Trophoblast cell (in vitro differentiated cells and primary cell): Measurements from ENCODE around the gene THAP3.

Experiments
- DNase-seq, 2 donors: peaks; one replicate each; pipeline ENCODE4 v3.0.0-alpha.2; 2016
- H2AFZ ChIP-seq: 2 replicates; pipeline ENCODE4 v1.6.1; 2013; ENCODE audit warnings: low read length, moderate library complexity, mild to moderate bottlenecking; ENCODE audit not compliant: insufficient read depth, poor library complexity
- H2AK5ac ChIP-seq: 2 replicates; pipeline ENCODE4 v1.6.1; 2013; ENCODE audit warnings: mild to moderate bottlenecking, low read length
- H2BK120ac ChIP-seq: 2 replicates; pipeline ENCODE4 v1.6.1; 2013; ENCODE audit warnings: low read length, mild to moderate bottlenecking, moderate library complexity; ENCODE audit not compliant: insufficient read depth, poor library complexity
- H2BK12ac ChIP-seq: 2 replicates; pipeline ENCODE4 v1.6.1; 2013; ENCODE audit warnings: mild to moderate bottlenecking, low read length, moderate library complexity
- H2BK5ac ChIP-seq: 2 replicates; pipeline ENCODE4 v1.6.1; 2013; ENCODE audit warnings: low read length, low read depth, moderate library complexity, mild to moderate bottlenecking; ENCODE audit not compliant: poor library complexity
- H3K14ac ChIP-seq: 2 replicates; pipeline ENCODE4 v1.6.1; 2013; ENCODE audit warnings: mild to moderate bottlenecking, low read length
- H3K18ac ChIP-seq: 2 replicates; pipeline ENCODE4 v1.6.1; 2013; ENCODE audit warnings: mild to moderate bottlenecking, low read length
- H3K23ac ChIP-seq: 2 replicates; pipeline ENCODE4 v1.6.1; 2013; ENCODE audit warnings: low read length
- H3K27ac ChIP-seq: 2 replicates; pipeline ENCODE4 v1.5.1; 2013; ENCODE audit warnings: low read depth, mild to moderate bottlenecking, inconsistent platforms, low read length, moderate library complexity
- H3K27me3 ChIP-seq: 2 replicates; pipeline ENCODE4 v1.6.1; 2013; ENCODE audit warnings: inconsistent platforms, mild to moderate bottlenecking, low read length, moderate library complexity; ENCODE audit not compliant: insufficient read depth
- H3K36me3 ChIP-seq, 2 experiments: 1 replicate in 1 of 2; 2 replicates in 1 of 2; pipeline ENCODE4 v1.6.1; 2013; ENCODE audit warnings: low read length in 2 of 2, mild to moderate bottlenecking in 2 of 2, moderate library complexity in 1 of 2; ENCODE audit not compliant: insufficient read depth in 2 of 2, control insufficient read depth in 1 of 2
- H3K4ac ChIP-seq: 2 replicates; pipeline ENCODE4 v1.6.1; 2013; ENCODE audit warnings: low read depth, mild to moderate bottlenecking, low read length, moderate library complexity
- H3K4me1 ChIP-seq, 2 experiments: 1 replicate in 1 of 2; 2 replicates in 1 of 2; pipeline ENCODE4 v1.6.1; 2013; ENCODE audit warnings: low read length in 2 of 2, mild to moderate bottlenecking in 2 of 2, moderate library complexity in 1 of 2; ENCODE audit not compliant: insufficient read depth in 2 of 2, control insufficient read depth in 1 of 2
- H3K4me2 ChIP-seq: 2 replicates; pipeline ENCODE4 v1.6.1; 2013; ENCODE audit warnings: inconsistent platforms, mild to moderate bottlenecking, low read length, moderate library complexity
- H3K4me3 ChIP-seq: 2 replicates; pipeline ENCODE4 v1.5.1; 2013; ENCODE audit warnings: mild to moderate bottlenecking, low read depth, low read length, inconsistent platforms
- H3K79me1 ChIP-seq: one replicate; pipeline ENCODE4 v1.6.1; 2013; ENCODE audit warnings: low read length
- H3K79me2 ChIP-seq: 2 replicates; pipeline ENCODE4 v1.6.1; 2013; ENCODE audit warnings: low read length, mild to moderate bottlenecking; ENCODE audit not compliant: control insufficient read depth, insufficient read depth, poor library complexity
- H3K9ac ChIP-seq: 2 replicates; pipeline ENCODE4 v1.6.1; 2013; ENCODE audit warnings: mild to moderate bottlenecking, low read length
- H3K9me3 ChIP-seq: 2 replicates; pipeline ENCODE4 v1.6.1; 2013; ENCODE audit warnings: low read depth, mild to moderate bottlenecking, control low read depth, inconsistent platforms, low read length; ENCODE audit not compliant: insufficient read depth
- H4K12ac ChIP-seq: 2 replicates; pipeline ENCODE4 v1.6.1; 2013; ENCODE audit warnings: low read depth, mild to moderate bottlenecking, low read length, moderate library complexity
- H4K8ac ChIP-seq: 2 replicates; pipeline ENCODE4 v1.6.1; 2013; ENCODE audit warnings: low read depth, mild to moderate bottlenecking, low read length, moderate library complexity
- H4K91ac ChIP-seq: one replicate; pipeline ENCODE4 v1.6.1; 2013; ENCODE audit warnings: low read depth, mild to moderate bottlenecking, low read length, moderate library complexity
- WGBS: extraction: QIAGEN DNeasy Blood & Tissue Kit; methylation state at CpG from one replicate; pipeline ENCODE4 v1.1.7; 2013; ENCODE audit warnings: missing lambda C conversion rate; ENCODE audit not compliant: insufficient read length, insufficient coverage; ENCODE audit errors: extremely low coverage; 5-methylcytosine and 5-hydroxymethylcytosine counted together

THAP3 gene

GRCh38 chr1:6590046-6590445, 34.6 kb upstream of the THAP3 start:
- Histone ChIP-seq H3K4me2 (no peak overlapping the region), H3K27me3 (no peaks in the 10 kb centered on the region), H3K9ac (no peak overlapping the region), H4K12ac (no peak overlapping the region), H3K79me2 (no peaks in the 10 kb centered on the region), H3K4me3 (no peak overlapping the region), H4K91ac (no peak overlapping the region), H3K27ac (no peak overlapping the region), H2BK12ac (no peak overlapping the region), H4K8ac (no peak overlapping the region), H3K4me1 (no peaks in the 10 kb centered on the region), H3K14ac (no peak overlapping the region), H3K9me3 (no peaks in the 10 kb centered on the region), H2AFZ (no peak overlapping the region), H3K18ac (no peak overlapping the region), H3K36me3 (peaks cover 72 to 73% of the 10 kb centered on the region in 2 experiments), H3K23ac (no peak overlapping the region), H2BK120ac (no peak overlapping the region), H3K4ac (no peak overlapping the region), H2AK5ac (no peak overlapping the region), H3K79me1 (no peaks in the 10 kb centered on the region), H2BK5ac (no peak overlapping the region)
- DNase-seq: no peak
- WGBS: no CpG with 5 or more reads among the region's 7 CpGs

- Histone ChIP-seq H2AFZ (no peak overlapping the region), H3K27me3 (no peaks in the 10 kb centered on the region), H3K4ac (no peak overlapping the region), H4K12ac (no peak overlapping the region), H3K36me3 (peaks cover 84% of the 10 kb centered on the region in 2 experiments), H3K9ac (no peak overlapping the region), H3K27ac (no peak overlapping the region), H2BK5ac (no peak overlapping the region), H3K9me3 (no peaks in the 10 kb centered on the region), H3K4me3 (no peak overlapping the region), H2AK5ac (no peak overlapping the region), H3K14ac (no peak overlapping the region), H3K18ac (no peak overlapping the region), H4K8ac (no peak overlapping the region), H2BK120ac (no peak overlapping the region), H3K23ac (no peak overlapping the region), H3K4me2 (no peak overlapping the region), H4K91ac (no peak overlapping the region), H3K79me2 (no peaks in the 10 kb centered on the region), H3K79me1 (no peaks in the 10 kb centered on the region), H2BK12ac (no peak overlapping the region), H3K4me1 (no peaks in the 10 kb centered on the region)
- no CpG with 5 or more reads among the region's 13 CpGs for WGBS
- no peak for DNase-seq
These were observed 33.4 kb upstream of the THAP3 start for GRCh38 chr1:6591222-6591621.

GRCh38 chr1:6591644-6592043, 33.0 kb upstream of the THAP3 start:
- H3K36me3 ChIP-seq: peaks cover 85 to 88% of the 10 kb centered on the region in 2 experiments
- WGBS: no CpG with 5 or more reads among the region's 6 CpGs
- H3K4me2 ChIP-seq: no peak overlapping the region
- H4K8ac ChIP-seq: no peak overlapping the region
- no peak overlapping the region for H3K27ac ChIP-seq
- no peak overlapping the region for H2BK12ac ChIP-seq
- no peak overlapping the region for H3K9ac ChIP-seq
- no peak overlapping the region for H4K12ac ChIP-seq
- H3K4me3 ChIP-seq: no peak overlapping the region
- no peak overlapping the region for H3K23ac ChIP-seq
- H3K9me3 ChIP-seq: no peaks in the 10 kb centered on the region
- H2BK120ac ChIP-seq: no peak overlapping the region
- H3K4me1 ChIP-seq: no peaks in the 10 kb centered on the region
- H2AK5ac ChIP-seq: no peak overlapping the region
- no peaks in the 10 kb centered on the region for H3K79me2 ChIP-seq
- no peak overlapping the region for H2AFZ ChIP-seq
- no peak overlapping the region for H3K14ac ChIP-seq
- no peak for DNase-seq
- H2BK5ac ChIP-seq: no peak overlapping the region
- no peaks in the 10 kb centered on the region for H3K27me3 ChIP-seq
- H3K4ac ChIP-seq: no peak overlapping the region
- H3K18ac ChIP-seq: no peak overlapping the region
- no peak overlapping the region for H4K91ac ChIP-seq
- H3K79me1 ChIP-seq: no peaks in the 10 kb centered on the region

- Histone ChIP-seq H3K27ac (no peak overlapping the region), H3K27me3 (no peaks in the 10 kb centered on the region), H3K4me1 (no peaks in the 10 kb centered on the region), H3K4me2 (no peak overlapping the region), H2AK5ac (no peak overlapping the region), H2BK12ac (no peak overlapping the region), H3K79me2 (no peaks in the 10 kb centered on the region), H2BK5ac (no peak overlapping the region), H3K23ac (no peak overlapping the region), H3K4me3 (no peak overlapping the region), H3K9ac (no peak overlapping the region), H3K4ac (no peak overlapping the region), H3K9me3 (no peaks in the 10 kb centered on the region), H4K12ac (no peak overlapping the region), H4K8ac (no peak overlapping the region), H2AFZ (no peak overlapping the region), H3K14ac (no peak overlapping the region), H4K91ac (no peak overlapping the region), H3K36me3 (peaks cover 85 to 92% of the 10 kb centered on the region in 2 experiments), H3K79me1 (no peaks in the 10 kb centered on the region), H3K18ac (no peak overlapping the region), H2BK120ac (no peak overlapping the region)
- no CpG with 5 or more reads among the region's 5 CpGs for WGBS
- no peak for DNase-seq
These were observed 32.2 kb upstream of the THAP3 start for GRCh38 chr1:6592441-6592840.
